Stimulated activated CD4-positive, alpha-beta T cell treated with anti-CD3 and anti-CD28 coated beads, Interleukin-15, amount 100 ng/mL, for 24 hours (primary cell): ENCODE data around the gene CHD6.

Experiments used
- DNase-seq: peaks from one replicate; pipeline ENCODE4 v3.0.0-alpha.2; 2020

The CHD6 gene

GRCh38 chr20:41622584-41622983 is 4.4 kb upstream of the CHD6 start:
- DNase-seq = no peak

DNA sequence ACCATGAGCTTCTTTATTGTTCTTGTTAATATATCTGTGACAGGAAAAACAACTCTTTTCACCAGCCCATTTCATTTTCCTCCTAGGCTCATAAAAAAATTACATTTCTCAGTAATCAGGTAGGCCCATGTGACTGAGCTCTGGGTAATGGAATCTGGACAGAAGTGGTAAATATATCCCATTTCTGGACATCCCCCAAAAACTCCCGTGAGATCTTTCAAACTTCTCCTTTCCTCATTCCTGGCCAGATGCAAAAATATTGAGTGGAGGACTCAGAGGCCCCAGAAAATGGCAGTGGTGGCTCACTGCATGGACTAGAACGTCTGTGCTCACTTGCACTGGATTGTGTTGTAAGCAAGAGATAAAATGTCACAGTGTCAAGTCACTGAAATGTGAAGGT is 3.8 kb upstream of the CHD6 start:
- DNase-seq = no peak

DNA sequence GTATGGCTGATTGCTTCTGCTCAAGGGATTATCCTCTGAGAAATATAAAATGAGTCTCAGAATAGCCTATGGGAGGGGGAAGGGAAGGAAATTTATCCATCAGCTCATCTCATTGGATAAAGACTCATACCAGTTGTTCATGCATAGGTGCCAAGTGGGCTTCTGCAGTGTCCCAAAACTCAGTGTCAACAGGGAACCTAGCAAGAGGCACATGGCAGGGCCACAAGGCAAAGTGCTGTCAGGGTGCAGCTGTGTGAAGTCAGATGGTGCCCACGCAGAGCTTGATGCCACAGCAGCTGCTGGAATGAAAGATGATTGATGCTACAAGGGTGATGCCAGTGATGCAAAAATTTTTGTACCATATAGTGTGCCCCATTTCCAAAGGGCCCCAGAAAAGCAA is 3.2 kb upstream of the CHD6 start:
- no peak for DNase-seq

GRCh38 chr20:41619360-41620100 is 1.4 kb upstream of the CHD6 start:
- no peak for DNase-seq

DNA sequence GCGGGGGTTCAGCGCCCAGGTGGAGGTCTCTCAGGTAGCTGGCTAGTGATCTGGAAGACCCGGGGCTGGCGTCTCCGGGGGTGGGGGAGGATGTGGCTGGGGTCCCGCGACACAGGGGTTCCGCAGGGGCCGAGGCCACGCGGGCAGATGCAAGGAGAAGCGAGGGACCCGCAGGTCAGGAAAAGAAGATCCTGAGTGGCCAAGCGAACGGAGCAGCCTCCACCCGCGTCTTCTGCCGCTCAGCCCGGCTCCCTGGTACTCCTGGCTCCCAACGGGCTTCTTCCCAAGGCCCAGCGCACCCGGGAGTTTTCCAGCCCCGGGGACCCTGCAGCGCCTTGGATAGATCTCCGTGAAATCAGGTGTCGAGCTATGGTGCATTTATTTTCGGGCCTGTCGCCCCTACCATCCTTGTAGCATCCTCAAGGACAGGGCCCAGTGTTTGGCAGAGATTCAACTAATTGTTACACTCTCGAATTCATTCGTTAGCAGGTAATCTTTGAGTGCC is 682 bp upstream of the CHD6 start:
- no peak for DNase-seq

DNA sequence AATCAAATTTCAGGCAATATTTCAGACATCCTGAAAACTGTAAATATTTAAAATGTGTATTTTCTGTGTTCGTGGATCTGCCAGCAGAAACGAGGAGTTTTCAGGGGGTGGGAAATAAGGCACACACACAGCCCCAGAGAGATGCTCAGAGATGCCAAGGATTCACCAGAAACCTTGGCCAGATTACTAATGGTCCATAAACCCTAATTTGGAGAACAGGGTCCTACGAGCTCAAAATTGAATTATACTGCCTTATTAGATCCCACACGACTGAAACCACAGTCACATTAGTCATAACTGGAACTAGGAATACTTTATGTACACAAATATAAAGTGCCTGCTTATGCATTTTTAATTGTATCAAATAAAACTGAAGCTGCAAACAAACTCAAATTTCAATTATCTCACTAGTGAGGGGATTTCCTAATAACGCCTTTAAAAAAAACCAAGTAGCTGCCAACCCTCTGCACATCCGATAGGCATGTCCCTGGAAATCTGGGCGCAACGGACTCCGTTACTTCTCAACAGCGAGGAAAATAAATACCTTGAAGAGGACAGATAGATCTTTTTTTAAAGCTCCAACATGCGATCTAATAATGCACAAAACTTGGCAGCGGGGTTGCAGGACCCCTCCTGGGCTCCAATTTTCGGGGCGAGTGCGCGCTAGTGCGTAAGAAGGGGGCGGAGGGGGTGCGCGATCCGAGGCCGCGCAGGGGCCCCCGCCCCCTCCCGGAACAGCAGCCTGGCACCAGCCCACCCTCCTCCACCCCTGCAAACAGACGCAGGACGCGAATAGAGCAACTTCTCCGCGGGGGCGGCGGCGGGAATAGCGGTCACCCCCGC is 897 bp downstream of the CHD6 start:
- DNase-seq = peak; percentile 48

GRCh38 chr20:41616228-41616627 is 1.9 kb downstream of the CHD6 start:
- DNase-seq = no peak

DNA sequence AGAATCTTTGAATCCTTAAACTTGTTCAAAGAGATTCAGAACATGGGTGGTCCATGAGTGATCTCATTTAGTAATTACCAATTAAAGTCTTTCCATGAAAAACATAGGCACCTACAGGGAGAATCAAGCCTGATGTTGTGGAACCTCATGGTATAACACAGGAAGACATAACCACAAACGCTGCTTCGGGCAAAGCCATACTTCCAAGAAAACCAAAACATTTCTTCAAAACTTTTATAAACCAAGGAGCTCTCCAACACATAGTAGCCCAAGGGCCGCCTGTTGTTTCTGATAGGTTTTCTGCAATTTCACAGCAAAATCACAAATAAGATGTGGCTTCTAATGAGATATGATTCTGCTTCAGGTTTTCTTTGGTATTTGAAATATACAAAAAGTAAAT is 2.5 kb downstream of the CHD6 start:
- no peak for DNase-seq

- no peak for DNase-seq
Measured at GRCh38 chr20:41615110-41615509, 3.1 kb downstream of the CHD6 start.

- no peak for DNase-seq
Measured at GRCh38 chr20:41613321-41613720, 4.9 kb downstream of the CHD6 start.

DNA sequence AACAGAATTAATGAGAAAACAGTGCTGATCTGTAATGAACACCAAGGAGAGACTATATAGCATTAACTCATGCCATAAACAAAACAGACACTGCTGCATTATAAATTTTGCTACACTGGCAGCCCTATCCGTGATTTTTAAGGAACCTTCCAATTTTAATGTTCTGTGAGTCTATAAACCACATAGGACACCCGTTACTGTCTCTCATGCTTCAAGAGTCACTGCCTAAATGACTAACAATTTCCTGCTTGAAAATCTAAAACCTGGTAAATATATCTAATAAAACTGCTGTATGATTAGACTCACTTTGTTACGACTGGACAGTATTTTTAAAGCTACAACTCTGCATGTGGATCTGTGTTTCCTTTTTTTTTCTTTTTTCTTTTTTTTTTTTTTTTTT is 8.7 kb downstream of the CHD6 start:
- DNase-seq = no peak

DNA sequence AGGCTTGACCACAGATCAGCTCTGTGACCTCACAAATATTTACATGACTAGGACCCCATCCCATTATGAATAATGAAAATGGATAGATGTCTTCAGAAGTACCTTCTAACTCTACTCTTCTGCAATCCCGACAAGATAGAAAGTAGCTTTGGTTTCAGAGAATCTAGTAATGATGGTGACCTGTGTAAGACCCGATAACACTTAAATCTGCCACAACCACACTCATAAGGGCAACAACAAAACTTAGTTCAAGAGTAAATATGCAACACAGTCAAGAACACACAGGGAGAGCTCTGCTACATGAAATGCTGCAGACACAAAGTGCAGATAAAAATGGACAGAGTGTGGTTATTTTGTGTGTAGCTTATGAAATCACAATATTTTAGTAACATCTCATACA is 9.6 kb downstream of the CHD6 start:
- DNase-seq = no peak

- DNase-seq = no peak
Measured at GRCh38 chr20:41607791-41608190, 10.4 kb downstream of the CHD6 start.

GRCh38 chr20:41604002-41604401 is 14.2 kb downstream of the CHD6 start:
- DNase-seq = no peak

DNA sequence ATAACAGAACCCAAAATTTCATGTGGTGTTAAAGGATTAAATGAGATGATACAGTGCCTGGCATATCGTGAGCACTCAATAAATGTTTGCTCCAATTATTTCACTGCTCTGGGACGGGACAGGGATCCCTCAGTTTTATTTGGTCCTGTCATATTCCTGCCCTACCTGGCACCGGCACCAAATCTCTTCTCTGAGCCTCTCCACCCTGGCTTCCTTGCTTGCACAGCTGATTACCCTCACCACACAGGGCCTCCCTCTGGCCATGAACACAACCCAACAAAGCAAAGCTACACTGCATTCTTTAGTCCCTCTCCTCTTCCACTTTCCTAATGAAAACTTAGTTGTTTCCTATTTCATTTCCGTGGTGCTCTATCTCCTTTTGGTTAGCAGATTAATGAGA is 16.4 kb downstream of the CHD6 start:
- no peak for DNase-seq

DNA sequence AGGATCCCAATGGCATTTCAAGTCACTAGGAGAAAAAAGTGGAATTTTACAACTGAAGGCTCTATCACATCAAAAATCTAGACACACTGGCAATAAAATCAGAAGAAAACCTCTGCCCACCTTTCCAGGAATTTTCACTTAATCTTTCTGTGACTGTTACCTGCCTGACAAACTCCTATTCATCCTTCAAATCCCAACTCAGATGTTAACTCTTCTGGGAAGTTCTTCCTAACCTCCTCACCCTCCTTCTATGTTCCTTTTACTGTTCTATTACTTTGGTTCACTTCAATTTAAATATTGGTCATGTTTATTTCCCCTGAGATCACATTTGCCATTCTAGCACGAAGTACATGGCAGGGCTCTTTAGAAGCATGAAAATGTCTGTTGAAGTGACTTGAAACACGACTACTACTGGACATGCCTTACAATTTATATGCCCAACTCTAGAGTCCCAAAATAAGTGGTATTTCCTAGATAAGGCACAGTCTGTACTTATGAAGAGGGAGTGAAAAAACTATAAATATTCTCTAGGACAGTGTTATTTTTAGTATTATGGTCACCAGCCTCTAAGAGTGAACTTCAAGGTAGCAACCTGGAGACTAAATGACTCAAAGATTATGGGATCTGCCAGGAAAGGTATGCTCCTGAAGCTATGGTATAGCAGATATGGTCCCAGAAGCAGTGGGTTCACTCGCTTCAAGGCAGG is 17.1 kb downstream of the CHD6 start:
- DNase-seq = no peak

GRCh38 chr20:41599699-41600104 is 18.5 kb downstream of the CHD6 start:
- DNase-seq = no peak

DNA sequence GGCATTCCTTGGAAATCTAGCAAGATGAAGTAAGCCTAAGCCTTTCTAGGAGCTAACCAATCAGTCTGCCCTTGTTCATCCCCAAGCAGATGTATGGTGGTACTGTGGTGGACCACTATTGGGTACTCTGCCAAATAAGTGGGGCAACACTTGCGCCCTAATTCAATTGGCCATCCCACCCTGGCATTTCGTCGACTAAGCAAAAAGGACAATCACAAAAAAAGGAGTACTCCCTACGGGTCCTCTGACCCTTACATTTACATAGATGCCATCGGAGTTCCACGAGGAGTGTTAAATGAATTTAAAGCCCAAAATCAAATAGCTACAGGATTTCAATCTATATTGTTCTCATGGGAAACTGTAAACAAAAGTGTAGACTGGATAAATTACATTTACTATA is 19.5 kb downstream of the CHD6 start:
- no peak for DNase-seq

GRCh38 chr20:41594514-41595322 is 23.5 kb downstream of the CHD6 start:
- DNase-seq = no peak

DNA sequence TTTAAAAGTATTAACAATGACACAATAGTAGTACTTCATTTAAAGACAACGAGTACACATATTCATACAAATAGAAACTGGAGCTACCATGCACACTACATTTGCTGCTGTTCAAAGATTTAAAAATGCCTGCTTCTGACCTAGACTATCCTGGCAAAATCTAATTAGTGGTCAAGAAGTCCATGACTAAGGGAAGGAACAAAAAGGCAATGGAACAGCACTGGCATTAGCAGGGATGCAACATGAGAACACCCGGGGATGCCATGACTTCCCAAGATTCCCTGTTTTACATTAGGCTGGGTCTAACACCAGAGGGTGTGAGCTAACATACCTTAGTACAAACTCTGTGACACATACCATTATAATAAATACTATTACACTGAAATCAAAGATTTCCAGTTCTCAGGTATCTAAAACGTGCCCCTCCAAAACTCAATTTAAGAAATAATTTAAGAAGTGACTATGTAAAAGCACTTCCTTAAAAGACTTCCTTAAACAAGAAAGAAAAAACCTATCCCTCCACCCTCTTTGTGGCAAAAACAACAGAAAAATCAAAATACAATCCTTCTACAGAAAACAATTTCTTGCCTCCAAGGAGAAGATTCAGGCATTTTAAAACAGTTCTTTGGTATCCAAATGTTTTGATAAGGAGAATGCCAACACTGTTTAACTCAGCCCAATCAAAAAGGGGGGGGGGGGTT is 25.5 kb downstream of the CHD6 start:
- DNase-seq = no peak

GRCh38 chr20:41587956-41588355 is 30.2 kb downstream of the CHD6 start:
- no peak for DNase-seq

DNA sequence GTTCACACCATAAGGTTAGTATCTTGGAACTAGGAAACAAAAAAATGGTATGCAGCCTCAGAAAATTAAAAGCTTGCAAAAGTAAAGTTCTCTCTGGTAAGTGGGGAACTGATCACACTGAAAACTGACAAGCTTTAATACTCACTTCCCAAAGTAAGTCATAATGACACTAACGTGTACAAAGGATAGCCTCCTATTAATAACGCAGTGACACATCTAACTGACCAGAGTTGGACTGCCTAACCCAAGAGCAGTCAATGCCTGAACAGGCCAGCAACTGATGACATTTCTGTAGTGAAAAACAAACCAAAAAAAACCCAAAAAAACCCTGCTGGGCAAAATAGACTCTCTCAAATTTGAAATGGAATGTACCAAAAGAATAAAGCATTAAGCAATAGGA is 30.7 kb downstream of the CHD6 start:
- DNase-seq = no peak
